Activated effector memory CD4-positive, alpha-beta T cell treated with anti-CD3 and anti-CD28 coated beads, Interleukin-2, amount 50 U/mL, for 16 hours (primary cell): ENCODE measurements around the gene ADGRF3.
"Not testable (repeated sequence)": the region's sequence is repeated elsewhere in the genome, so short reads cannot be mapped to it uniquely, and the experiment has no call there.

ENCODE experiments used
- DNase-seq: peaks from one replicate; pipeline ENCODE4 v3.0.0-alpha.2; 2020

Gene ADGRF3

DNA sequence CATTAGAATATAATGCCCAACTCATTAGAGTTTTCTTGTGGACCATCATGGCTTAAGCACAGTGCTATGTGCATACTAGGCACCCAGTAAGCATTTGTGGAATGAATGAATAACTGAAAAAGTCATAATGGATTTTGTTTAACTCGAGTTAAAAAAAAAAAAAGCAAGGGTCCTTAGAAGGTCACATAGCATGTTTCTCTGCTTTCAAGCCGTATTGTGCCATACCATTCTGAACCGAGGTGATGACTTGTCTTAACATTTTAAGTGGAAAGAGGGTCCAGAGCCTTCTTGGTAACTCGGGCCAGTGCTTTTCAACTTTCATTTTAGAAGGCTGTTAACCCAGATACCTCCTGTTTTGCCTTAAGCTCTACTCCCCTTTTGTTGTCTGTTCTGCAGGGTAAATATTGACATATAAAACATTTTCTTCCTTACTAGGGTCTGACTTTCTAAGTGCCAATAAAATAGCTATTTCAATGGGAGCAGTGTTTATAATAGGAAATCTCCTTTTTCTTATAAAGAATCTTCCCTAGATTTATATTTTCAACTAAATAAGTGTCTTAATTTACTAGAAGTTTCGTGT is 787 bp upstream of the ADGRF3 start:
- DNase-seq, result no peak

DNA sequence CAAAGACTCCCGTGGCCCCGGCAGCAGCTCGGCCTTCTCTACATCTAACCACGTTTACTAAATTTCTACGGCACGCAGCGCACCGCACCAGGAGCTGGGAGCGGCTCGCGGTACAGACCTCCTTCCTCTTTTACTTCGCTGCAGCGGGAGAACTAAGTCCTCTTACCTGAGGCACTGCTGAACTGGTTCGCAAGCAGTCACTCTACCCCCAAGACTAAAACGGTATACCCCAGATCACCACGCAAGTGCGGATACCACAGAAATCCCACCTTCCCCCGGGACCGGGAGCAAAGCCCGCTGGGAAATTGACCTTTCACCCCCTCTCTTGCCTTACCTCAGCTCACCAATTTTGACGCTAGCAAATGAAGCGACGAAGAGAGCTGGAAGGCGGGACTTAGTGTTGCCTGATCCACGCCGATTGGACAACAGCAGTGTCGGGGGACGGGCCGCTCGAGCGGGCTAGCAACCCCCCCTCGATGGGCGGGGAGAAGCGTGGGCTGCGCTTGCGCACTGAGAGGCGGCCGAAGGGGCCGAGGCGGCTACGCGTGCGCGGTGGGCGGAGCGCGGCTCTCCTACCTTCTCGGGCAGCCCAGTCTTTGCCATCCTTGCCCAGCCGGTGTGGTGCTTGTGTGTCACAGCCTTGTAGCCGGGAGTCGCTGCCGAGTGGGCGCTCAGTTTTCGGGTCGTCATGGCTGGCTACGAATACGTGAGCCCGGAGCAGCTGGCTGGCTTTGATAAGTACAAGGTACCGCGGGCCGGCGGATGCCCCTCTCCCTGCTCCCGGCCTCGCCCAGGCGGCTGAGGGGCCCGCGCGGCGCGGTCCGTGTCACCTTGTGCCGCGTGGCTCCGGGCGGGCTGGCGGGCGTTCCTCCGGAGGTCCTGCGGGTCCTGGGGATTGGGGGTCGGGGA is 790 bp downstream of the ADGRF3 start, which contains the start of gene SELENOI:
SELENOI (plus strand) TSS at position 599 of the 909 bp plus-strand sequence; CDS start at position 689, 90 bp downstream.
- DNase-seq, result peak; percentile 100

GRCh38 chr2:26345283-26345544 is 1.4 kb downstream of the ADGRF3 start:
- DNase-seq, result no peak

GRCh38 chr2:26344581-26345282 is 1.9 kb downstream of the ADGRF3 start:
- DNase-seq, result peak; percentile 74

GRCh38 chr2:26340831-26341230 is 5.8 kb downstream of the ADGRF3 start:
- DNase-seq, result no peak

DNA sequence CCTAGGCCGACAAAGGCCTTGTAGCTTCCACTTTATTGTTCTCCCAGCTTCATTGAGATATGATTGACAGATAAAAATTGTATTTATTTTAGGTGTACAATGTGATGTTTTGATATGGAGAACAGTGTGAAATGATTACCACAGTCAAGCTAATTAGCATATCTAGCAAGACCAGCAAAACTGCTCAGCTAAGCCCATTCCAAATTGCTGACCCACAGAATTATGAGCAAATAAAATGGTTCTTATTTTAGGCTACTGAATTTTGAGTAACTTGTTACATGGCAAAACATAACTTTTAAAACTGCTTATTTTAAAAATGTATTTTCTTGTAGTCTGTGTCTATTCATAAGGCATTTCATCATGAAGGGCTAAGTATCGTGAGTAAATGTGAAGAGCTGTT is 9.3 kb downstream of the ADGRF3 start:
- no peak for DNase-seq

- DNase-seq, result no peak
These were observed 9.9 kb downstream of the ADGRF3 start for GRCh38 chr2:26336719-26337118.

GRCh38 chr2:26335231-26335630 is 11.4 kb downstream of the ADGRF3 start:
- no peak for DNase-seq

- no peak for DNase-seq
These were observed 13.3 kb downstream of the ADGRF3 start for GRCh38 chr2:26333293-26333692.

DNA sequence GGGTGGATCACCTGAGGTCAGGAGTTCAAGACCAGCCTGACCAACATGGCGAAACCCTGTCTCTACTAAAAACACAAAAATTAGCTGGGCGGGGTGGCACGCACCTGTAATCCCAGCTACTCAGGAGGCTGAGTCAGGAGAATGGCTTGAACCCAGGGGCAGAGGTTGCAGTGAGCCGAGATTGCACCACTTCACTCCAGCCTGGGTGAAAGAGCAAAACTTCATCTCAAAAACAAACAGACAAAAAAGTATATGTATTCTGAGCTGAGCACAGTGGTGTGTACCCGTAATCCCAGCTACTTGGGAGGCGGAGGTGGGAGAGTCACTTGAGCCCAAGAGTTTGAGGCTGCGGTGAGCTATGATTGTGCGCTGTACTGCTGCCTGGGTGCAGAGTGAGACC is 15.3 kb downstream of the ADGRF3 start:
- DNase-seq, result not testable (repeated sequence)

DNA sequence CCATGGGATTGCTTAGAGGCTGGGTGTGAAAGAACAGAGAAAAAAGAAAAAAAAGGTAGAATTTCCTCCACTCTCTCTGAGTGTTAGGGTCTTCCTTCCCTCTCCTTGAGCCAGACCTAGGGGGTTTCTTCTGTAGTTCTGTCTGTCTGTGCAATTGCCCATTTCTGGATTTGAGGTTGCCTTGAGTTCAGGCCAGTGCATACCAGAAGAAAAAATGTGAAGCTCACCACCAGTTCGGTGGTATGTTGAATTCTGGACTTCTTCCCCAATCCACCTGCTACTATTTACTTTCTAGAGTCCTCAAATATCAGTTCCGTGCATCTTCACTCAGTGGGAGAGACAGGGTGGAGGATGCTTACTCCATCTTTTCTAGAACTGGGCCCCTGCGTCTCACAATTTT is 16.0 kb downstream of the ADGRF3 start:
- no peak for DNase-seq

DNA sequence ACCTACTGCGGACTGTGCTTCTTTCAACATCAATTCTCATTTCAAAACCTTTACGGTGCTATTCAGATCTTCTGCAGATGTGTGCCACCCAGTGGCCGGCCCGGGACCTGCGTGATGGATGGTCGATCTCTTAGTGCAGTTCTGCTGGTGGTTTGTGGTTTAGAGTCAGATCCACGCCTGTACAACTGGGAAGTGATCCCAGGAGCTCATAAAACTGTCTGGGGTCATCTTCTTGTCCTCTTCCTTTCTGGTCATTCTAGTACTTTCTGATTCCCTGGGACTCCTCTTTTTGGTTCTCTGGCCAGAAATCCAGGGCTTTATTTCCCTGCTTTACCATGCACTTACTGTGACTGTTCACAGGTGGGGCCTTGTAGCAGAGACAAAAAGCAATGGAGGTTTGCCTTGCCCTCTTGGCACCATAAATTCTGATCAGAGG is 16.5 kb downstream of the ADGRF3 start:
- DNase-seq, result peak; percentile 93

GRCh38 chr2:26329083-26329482 is 17.5 kb downstream of the ADGRF3 start:
- not testable (repeated sequence) for DNase-seq

GRCh38 chr2:26327291-26328272 is 19.0 kb downstream of the ADGRF3 start:
- no peak for DNase-seq

GRCh38 chr2:26326514-26326913 is 20.1 kb downstream of the ADGRF3 start:
- no peak for DNase-seq

DNA sequence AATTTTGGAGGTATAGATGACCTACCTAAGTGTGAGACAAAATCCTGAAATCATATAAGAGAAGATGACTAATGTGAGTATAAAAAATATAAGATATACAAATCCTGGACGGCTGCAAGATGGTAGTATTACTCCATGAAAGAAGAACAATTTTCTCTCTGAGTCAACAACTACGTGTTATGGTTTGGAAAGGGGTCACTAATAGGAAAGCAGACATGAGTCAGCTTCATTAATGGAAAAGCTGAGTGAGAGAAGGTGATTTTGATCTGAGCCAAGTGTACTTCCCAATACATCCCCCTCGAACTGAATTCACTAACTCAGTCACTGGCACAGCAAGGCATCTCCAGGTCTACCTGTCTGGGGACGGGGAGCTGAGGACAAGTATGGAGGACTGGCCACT is 20.7 kb downstream of the ADGRF3 start:
- DNase-seq, result no peak

GRCh38 chr2:26324903-26325302 is 21.7 kb downstream of the ADGRF3 start:
- no peak for DNase-seq

GRCh38 chr2:26324479-26324878 is 22.1 kb downstream of the ADGRF3 start:
- DNase-seq, result not testable (repeated sequence)

- DNase-seq, result no peak
These were observed 27.6 kb downstream of the ADGRF3 start for GRCh38 chr2:26318950-26319349.

DNA sequence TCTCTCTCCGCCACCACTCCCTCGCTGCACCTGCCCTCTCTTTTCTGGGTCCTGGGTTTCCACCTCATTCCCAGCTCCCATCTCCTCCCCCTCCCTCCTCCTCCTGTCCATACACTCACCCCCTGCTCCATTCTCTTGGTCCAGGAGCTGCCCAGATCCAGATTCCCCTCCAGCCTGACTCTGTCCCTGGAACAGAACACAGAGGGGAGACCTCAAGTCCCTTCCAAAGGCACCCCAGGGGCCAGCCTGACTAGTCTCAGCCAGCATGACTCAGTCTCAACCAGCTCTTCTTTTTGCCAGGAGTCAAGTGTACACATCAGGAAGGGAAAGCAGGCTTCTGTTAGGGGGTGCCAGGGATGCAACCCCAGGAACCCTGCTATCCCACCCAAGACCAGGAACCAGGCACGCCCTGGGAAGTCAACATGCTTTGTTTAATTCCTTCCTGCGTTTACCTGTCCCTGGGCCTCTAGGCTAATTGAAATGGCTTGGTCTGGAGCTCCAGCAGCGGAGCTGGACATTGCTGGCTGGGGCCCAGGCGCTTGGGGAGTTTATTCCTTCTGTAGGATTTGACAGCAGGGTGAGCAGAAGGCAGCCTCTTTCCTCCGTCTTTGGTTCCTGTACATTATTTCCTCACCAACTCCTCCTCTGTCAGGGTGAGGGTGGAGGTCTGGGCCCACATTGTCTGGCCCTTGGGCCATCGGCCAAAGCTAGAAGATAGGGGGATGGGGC is 29.0 kb downstream of the ADGRF3 start:
- no peak for DNase-seq

DNA sequence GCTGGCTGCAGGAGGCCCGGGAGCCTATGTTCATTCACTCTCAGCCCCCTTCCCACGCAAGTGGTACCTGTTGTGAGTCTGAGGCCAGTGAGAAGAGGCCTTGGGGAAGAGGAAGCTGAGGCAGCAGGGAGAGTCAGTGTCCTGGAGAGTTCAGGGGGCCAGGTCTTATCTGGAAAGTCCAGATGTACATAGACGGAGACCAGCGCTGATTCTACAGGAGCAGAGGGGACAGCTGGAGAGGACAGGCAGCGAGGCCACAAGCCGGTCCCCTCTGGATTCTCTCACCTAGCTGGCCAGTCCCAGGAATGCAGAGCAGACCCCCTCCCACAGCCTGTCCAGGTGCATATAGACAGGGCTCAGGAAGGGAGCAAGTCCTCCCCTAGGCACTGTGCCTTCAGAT is 29.7 kb downstream of the ADGRF3 start:
- no peak for DNase-seq

GRCh38 chr2:26316041-26316440 is 30.5 kb downstream of the ADGRF3 start:
- no peak for DNase-seq
